ENCODE data around the gene VPREB3.
A peak's percentile ranks its signal among the peaks of the same experiment; 100 is the strongest.

The VPREB3 gene

GRCh38 chr22:23754220-23754919, at the start of gene VPREB3:
VPREB3 (minus strand) TSS chr22:23754425; CDS start chr22:23754363, 62 bp downstream.
- H3K4me3 ChIP-seq (replicated peaks; ENCODE audit: low read depth, low read length) = no peak within 1 kb of the TSS
- TF ChIP-seq, protein P1, sequence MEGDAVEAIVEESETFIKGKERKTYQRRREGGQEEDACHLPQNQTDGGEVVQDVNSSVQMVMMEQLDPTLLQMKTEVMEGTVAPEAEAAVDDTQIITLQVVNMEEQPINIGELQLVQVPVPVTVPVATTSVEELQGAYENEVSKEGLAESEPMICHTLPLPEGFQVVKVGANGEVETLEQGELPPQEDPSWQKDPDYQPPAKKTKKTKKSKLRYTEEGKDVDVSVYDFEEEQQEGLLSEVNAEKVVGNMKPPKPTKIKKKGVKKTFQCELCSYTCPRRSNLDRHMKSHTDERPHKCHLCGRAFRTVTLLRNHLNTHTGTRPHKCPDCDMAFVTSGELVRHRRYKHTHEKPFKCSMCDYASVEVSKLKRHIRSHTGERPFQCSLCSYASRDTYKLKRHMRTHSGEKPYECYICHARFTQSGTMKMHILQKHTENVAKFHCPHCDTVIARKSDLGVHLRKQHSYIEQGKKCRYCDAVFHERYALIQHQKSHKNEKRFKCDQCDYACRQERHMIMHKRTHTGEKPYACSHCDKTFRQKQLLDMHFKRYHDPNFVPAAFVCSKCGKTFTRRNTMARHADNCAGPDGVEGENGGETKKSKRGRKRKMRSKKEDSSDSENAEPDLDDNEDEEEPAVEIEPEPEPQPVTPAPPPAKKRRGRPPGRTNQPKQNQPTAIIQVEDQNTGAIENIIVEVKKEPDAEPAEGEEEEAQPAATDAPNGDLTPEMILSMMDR (IDR thresholded peaks at IDR 0.05; ENCODE audit: low read depth, low read length, missing control alignments) = no peak

GRCh38 chr22:23803001-23803819, 49.0 kb upstream of the VPREB3 start:
- DNase-seq (ENCODE audit: extremely low read depth, low read depth) = no peak
- TF ChIP-seq, protein P1 (IDR thresholded peaks at IDR 0.05; ENCODE audit: low read depth, low read length, missing control alignments) = no peak
- H3K4me3 ChIP-seq (replicated peaks; ENCODE audit: low read depth, low read length) = no peak overlapping the region

More at GRCh38 chr22:23754220-23754919, at the start of gene VPREB3:
- DNase-seq (ENCODE audit: extremely low read depth, low read depth) = no peak

- no peak for DNase-seq (ENCODE audit: extremely low read depth, low read depth)
- no peak overlapping the region for H3K4me3 ChIP-seq (replicated peaks; ENCODE audit: low read depth, low read length)
- TF ChIP-seq, protein P1 (IDR thresholded peaks at IDR 0.05; ENCODE audit: low read depth, low read length, missing control alignments) = no peak
Observed at GRCh38 chr22:23801886-23802377, 47.7 kb upstream of the VPREB3 start.

- TF ChIP-seq, protein P1 (IDR thresholded peaks at IDR 0.05; ENCODE audit: low read depth, low read length, missing control alignments) = no peak
- DNase-seq (ENCODE audit: extremely low read depth, low read depth) = no peak
- no peak overlapping the region for H3K4me3 ChIP-seq (replicated peaks; ENCODE audit: low read depth, low read length)
Observed at GRCh38 chr22:23801238-23801821, 47.1 kb upstream of the VPREB3 start.

GRCh38 chr22:23800297-23801237, 46.3 kb upstream of the VPREB3 start:
- TF ChIP-seq, protein P1 (IDR thresholded peaks at IDR 0.05; ENCODE audit: low read depth, low read length, missing control alignments) = no peak
- no peak overlapping the region for H3K4me3 ChIP-seq (replicated peaks; ENCODE audit: low read depth, low read length)
- DNase-seq (ENCODE audit: extremely low read depth, low read depth) = no peak

DNA sequence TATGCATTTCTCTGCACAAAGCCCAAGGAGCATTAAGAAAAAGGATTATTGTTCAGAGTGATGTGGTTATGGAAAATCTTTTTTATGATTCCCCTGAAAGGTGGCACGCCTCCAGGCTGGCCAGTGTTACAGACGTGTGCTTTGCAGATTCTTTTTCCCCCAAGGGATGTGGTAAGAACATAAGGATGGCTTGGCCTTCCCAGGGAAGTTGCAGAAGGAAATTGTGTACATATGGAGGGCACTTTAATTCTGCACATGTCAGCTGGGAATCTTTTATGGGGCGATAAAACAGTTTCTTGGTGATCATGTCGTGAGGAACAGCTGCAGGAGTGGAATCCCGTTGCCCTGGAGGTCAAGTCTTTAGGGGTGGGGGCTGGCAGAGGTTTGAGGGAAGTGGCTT, 42.2 kb upstream of the VPREB3 start:
- no peak overlapping the region for H3K4me3 ChIP-seq (replicated peaks; ENCODE audit: low read depth, low read length)
- peak; percentile 91 for DNase-seq (ENCODE audit: extremely low read depth, low read depth)

More for the DNA sequence above, 42.2 kb upstream of the VPREB3 start:
- TF ChIP-seq, protein P1 (IDR thresholded peaks at IDR 0.05; ENCODE audit: low read depth, low read length, missing control alignments) = no peak

All from HFF-Myc (cell line).